Measurements from ENCODE around the gene TMEM161A.

The TMEM161A gene

DNA sequence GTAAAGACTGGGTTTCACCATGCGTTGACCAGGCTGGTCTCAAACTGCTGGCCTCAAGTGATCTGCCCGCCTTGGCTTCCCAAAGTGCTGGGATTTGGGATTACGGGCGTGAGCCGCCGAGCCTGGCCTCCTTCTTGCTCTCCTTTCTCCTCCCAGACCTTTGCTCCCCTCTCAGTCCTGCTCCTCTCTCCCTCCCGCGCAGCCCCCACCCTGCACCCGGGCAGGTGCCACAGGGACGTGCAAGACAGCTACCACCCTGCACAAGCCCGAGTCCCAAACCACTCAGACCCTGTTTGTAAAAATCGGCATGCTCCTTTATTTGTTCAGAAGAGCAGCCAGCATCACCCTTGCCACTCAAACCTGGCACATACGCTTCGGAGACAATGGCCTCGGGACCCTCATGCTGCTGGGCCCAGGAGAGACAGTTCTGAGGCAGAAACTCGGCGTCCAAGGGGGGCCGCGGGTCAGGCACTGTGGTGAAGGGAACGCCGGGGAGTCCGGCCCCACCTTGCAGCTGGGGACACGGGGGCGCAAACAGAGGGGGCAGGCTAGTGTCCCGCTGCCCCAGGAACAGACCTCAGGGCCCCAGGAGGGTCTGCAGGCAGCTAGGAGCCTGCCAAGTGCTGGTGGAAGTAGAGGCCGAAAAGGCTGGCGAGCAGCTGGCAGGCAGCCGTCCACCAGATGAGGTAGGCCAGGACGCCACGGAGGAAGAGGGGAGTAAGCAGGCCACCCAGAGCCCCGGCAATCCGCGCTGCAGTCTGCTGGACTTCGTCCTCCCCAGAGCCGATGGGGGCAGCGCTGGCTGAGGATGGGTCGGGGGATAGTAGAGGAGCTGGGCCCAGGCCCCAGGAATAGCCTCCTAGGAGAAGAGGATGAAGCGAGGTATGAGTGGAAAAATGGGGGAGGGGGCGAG lies 18.7 kb downstream of the TMEM161A start:
- peak overlapping the region; percentile 75 for H2BK15ac ChIP-seq (ENCODE audit: low read length)
- no peak overlapping the region for H2AFZ ChIP-seq (ENCODE audit: low read length)
- peaks cover 4 to 13% of the 10 kb centered on the region in 2 donors for H3K9me3 ChIP-seq (replicated peaks in 1 of 2; ENCODE audit: control insufficient read depth in 2 of 2, insufficient read depth in 1 of 2, low read depth in 1 of 2, low read length in 2 of 2)
- peak overlapping the region; percentile 66 for H3K27ac ChIP-seq (replicated peaks; ENCODE audit: low read length)
- peak overlapping the region; percentile 93 for H3K18ac ChIP-seq (ENCODE audit: low read length)
- no peak overlapping the region for H4K8ac ChIP-seq (ENCODE audit: low read depth, low read length)
- peak overlapping the region; percentile 56 for H3K14ac ChIP-seq (ENCODE audit: low read length)
- H3K4me3 ChIP-seq (ENCODE audit: low read length in 2 of 2), result peak overlapping the region in 1 of 2 donors; percentile 59
- peak overlapping the region; percentile 30 for H4K91ac ChIP-seq (ENCODE audit: low read depth, low read length, poor library complexity)
- H2BK120ac ChIP-seq (ENCODE audit: low read depth, low read length), result peak overlapping the region; percentile 72
- H3K23ac ChIP-seq (ENCODE audit: low read depth, low read length, poor library complexity), result peak overlapping the region; percentile 5
- peak overlapping the region; percentile 84 for H3K9ac ChIP-seq (ENCODE audit: low read depth, low read length, poor library complexity)
- H3K4me2 ChIP-seq (ENCODE audit: insufficient read depth, low read length, poor library complexity, severe bottlenecking), result peak overlapping the region; percentile 25
- H3K36me3 ChIP-seq (replicated peaks in 1 of 2; ENCODE audit: control insufficient read depth in 2 of 2, insufficient read depth in 2 of 2, low read length in 2 of 2), result peaks cover 10 to 30% of the 10 kb centered on the region in 2 donors
- peak overlapping the region; percentile 96 for H2AK5ac ChIP-seq (ENCODE audit: low read depth, low read length)
- peak overlapping the region; percentile 94 for H2BK12ac ChIP-seq (ENCODE audit: low read length)
- WGBS, 2 donors (ENCODE audit: extremely low coverage in 2 of 2, insufficient read length in 2 of 2, insufficient replicate concordance in 1 of 2), result no CpG with 5 or more reads among the region's 39 CpGs
- peaks cover 2% of the 10 kb centered on the region for H3K79me1 ChIP-seq (ENCODE audit: low read depth, low read length)
- no peak for DNase-seq (ENCODE audit: low spot score)
- peaks cover 0 to 12% of the 10 kb centered on the region in 2 donors for H3K4me1 ChIP-seq (ENCODE audit: control insufficient read depth in 2 of 2, insufficient read depth in 1 of 2, low read depth in 1 of 2, low read length in 2 of 2)
- peak overlapping the region; percentile 95 for H2BK5ac ChIP-seq (ENCODE audit: low read length)
- H3K27me3 ChIP-seq (ENCODE audit: control insufficient read depth in 3 of 3, insufficient read depth in 3 of 3, low read depth in 1 of 3, low read length in 3 of 3), result no peaks in the 10 kb centered on the region
- peak overlapping the region; percentile 6 for H3K4ac ChIP-seq (ENCODE audit: low read length)

DNA sequence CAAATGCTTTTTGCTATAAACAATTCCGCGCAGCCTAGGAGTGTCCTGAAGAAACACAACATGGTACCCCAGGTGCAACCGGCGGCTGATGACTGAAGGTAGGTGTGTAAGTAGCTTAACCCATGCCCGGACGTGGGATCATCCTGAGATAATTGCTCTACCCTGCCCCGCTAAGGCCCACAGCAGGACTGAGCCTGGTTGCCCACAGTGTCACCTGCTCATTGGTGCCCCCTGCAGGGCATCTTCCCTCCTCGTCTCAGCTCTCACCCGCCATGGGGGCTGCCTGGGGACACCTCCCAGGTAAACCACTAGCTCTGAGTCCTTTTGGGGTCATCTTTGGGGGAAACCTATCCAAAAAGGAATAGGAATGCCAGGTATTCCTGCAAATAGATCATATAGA lies 22.3 kb downstream of the TMEM161A start:
- Histone ChIP-seq H3K36me3 (replicated peaks in 1 of 2; ENCODE audit: control insufficient read depth in 2 of 2, insufficient read depth in 2 of 2, low read length in 2 of 2) (peaks cover 10 to 21% of the 10 kb centered on the region in 2 donors), H2AK5ac (ENCODE audit: low read depth, low read length) (no peak overlapping the region), H2BK15ac (ENCODE audit: low read length) (no peak overlapping the region), H3K4me3 (ENCODE audit: low read length in 2 of 2) (no peak overlapping the region), H2BK12ac (ENCODE audit: low read length) (no peak overlapping the region), H3K18ac (ENCODE audit: low read length) (no peak overlapping the region), H4K8ac (ENCODE audit: low read depth, low read length) (no peak overlapping the region), H2BK5ac (ENCODE audit: low read length) (no peak overlapping the region), H2BK120ac (ENCODE audit: low read depth, low read length) (no peak overlapping the region), H3K14ac (ENCODE audit: low read length) (no peak overlapping the region), H3K23ac (ENCODE audit: low read depth, low read length, poor library complexity) (no peak overlapping the region), H3K4ac (ENCODE audit: low read length) (no peak overlapping the region), H3K27ac (replicated peaks; ENCODE audit: low read length) (no peak overlapping the region), H3K27me3 (ENCODE audit: control insufficient read depth in 3 of 3, insufficient read depth in 3 of 3, low read depth in 1 of 3, low read length in 3 of 3) (no peaks in the 10 kb centered on the region), H3K9me3 (replicated peaks in 1 of 2; ENCODE audit: control insufficient read depth in 2 of 2, insufficient read depth in 1 of 2, low read depth in 1 of 2, low read length in 2 of 2) (peaks cover 0 to 2% of the 10 kb centered on the region in 2 donors), H3K4me2 (ENCODE audit: insufficient read depth, low read length, poor library complexity, severe bottlenecking) (no peak overlapping the region), H3K79me1 (ENCODE audit: low read depth, low read length) (peaks cover 2% of the 10 kb centered on the region), H3K9ac (ENCODE audit: low read depth, low read length, poor library complexity) (no peak overlapping the region), H2AFZ (ENCODE audit: low read length) (no peak overlapping the region), H3K4me1 (ENCODE audit: control insufficient read depth in 2 of 2, insufficient read depth in 1 of 2, low read depth in 1 of 2, low read length in 2 of 2) (peaks cover 9 to 20% of the 10 kb centered on the region in 2 donors), H4K91ac (ENCODE audit: low read depth, low read length, poor library complexity) (no peak overlapping the region)
- no peak for DNase-seq (ENCODE audit: low spot score)
- WGBS, 2 donors (ENCODE audit: extremely low coverage in 2 of 2, insufficient read length in 2 of 2, insufficient replicate concordance in 1 of 2), result no CpG with 5 or more reads among the region's 9 CpGs

DNA sequence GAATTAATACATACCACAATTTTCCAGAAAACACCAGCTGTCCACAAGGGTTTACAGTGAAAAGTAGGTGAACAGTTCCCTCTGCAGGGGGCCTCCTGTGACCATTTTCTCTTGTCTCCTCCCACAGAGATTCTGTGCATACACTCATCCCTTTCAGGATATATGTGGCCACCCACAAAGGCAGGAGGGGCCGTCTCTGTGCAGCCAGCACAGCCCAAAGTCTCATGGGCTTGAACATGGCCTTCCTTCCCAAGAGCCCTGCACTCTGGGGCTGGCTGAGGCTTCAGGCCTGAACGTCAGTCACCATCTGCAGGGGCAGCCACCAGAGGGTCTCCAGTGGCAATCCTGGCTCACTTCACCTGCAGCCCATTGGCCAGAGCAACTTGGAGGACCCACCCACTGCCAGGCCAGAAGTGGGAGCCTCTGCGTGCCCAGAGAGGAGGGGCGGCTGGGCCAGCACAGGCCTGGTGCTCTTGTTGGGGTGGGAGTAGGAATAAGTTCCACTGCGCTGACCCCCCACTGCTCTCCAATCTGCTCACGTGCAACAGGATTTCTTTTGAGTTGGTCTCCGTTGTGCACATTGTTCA lies 25.1 kb downstream of the TMEM161A start:
- Histone ChIP-seq H4K8ac (ENCODE audit: low read depth, low read length) (no peak overlapping the region), H3K9ac (ENCODE audit: low read depth, low read length, poor library complexity) (peak overlapping the region; percentile 60), H3K4me1 (ENCODE audit: control insufficient read depth in 2 of 2, insufficient read depth in 1 of 2, low read depth in 1 of 2, low read length in 2 of 2) (peaks cover 8 to 9% of the 10 kb centered on the region in 2 donors), H2BK5ac (ENCODE audit: low read length) (no peak overlapping the region), H2BK120ac (ENCODE audit: low read depth, low read length) (no peak overlapping the region), H3K27me3 (ENCODE audit: control insufficient read depth in 3 of 3, insufficient read depth in 3 of 3, low read depth in 1 of 3, low read length in 3 of 3) (no peaks in the 10 kb centered on the region), H3K14ac (ENCODE audit: low read length) (peak overlapping the region; percentile 8), H2AFZ (ENCODE audit: low read length) (peak overlapping the region; percentile 64), H3K79me1 (ENCODE audit: low read depth, low read length) (peaks cover 2% of the 10 kb centered on the region), H2AK5ac (ENCODE audit: low read depth, low read length) (peak overlapping the region; percentile 81), H3K18ac (ENCODE audit: low read length) (no peak overlapping the region), H3K36me3 (replicated peaks in 1 of 2; ENCODE audit: control insufficient read depth in 2 of 2, insufficient read depth in 2 of 2, low read length in 2 of 2) (peaks cover 0 to 3% of the 10 kb centered on the region in 2 donors), H2BK12ac (ENCODE audit: low read length) (no peak overlapping the region), H3K4me2 (ENCODE audit: insufficient read depth, low read length, poor library complexity, severe bottlenecking) (no peak overlapping the region), H3K9me3 (replicated peaks in 1 of 2; ENCODE audit: control insufficient read depth in 2 of 2, insufficient read depth in 1 of 2, low read depth in 1 of 2, low read length in 2 of 2) (peaks cover 0 to 2% of the 10 kb centered on the region in 2 donors), H2BK15ac (ENCODE audit: low read length) (no peak overlapping the region), H3K4ac (ENCODE audit: low read length) (no peak overlapping the region), H3K27ac (replicated peaks; ENCODE audit: low read length) (no peak overlapping the region), H4K91ac (ENCODE audit: low read depth, low read length, poor library complexity) (no peak overlapping the region), H3K23ac (ENCODE audit: low read depth, low read length, poor library complexity) (peak overlapping the region; percentile 31), H3K4me3 (ENCODE audit: low read length in 2 of 2) (no peak overlapping the region)
- DNase-seq (ENCODE audit: low spot score), result no peak
- WGBS, 2 donors (ENCODE audit: extremely low coverage in 2 of 2, insufficient read length in 2 of 2, insufficient replicate concordance in 1 of 2), result no CpG with 5 or more reads among the region's 7 CpGs

Measured in neuronal stem cell (in vitro differentiated cells).